Glomerular endothelial cell (primary cell): Measurements from ENCODE around the gene PILRA. TPM values are rescaled to one million over a fixed set of nuclear protein-coding genes. Genes with fewer than 3 reads are reported as not detected.
"Not testable (repeated sequence)": the region's sequence is repeated elsewhere in the genome, so short reads cannot be mapped to it uniquely, and the experiment has no call there.

Experiments
- DNase-seq: peaks from one replicate; pipeline ENCODE4 v3.0.0-alpha.2; 2011; ENCODE audit warnings: low read depth, low spot score; ENCODE audit errors: extremely low read depth
- total RNA-seq: library from RNA; depleted of rRNA; stranded (reverse); fragments of >200 nt; gene quantifications from 2 replicates; pipeline ENCODE4 v1.2.3, GENCODE V29; 2015

Gene PILRA
- total RNA-seq, 1 donor from 2014 or later: 2.5 TPM

- DNase-seq: no peak
Measured at GRCh38 chr7:100357131-100357561, 16.1 kb upstream of the PILRA start.

GRCh38 chr7:100358027-100358856 lies 15.0 kb upstream of the PILRA start, which contains the start of gene PILRB:
PILRB (plus strand) TSS chr7:100358117; CDS start chr7:100358303, 186 bp downstream.
- DNase-seq: no peak

GRCh38 chr7:100358857-100359212 lies 14.5 kb upstream of the PILRA start:
- no peak for DNase-seq

GRCh38 chr7:100360135-100360854 lies 13.0 kb upstream of the PILRA start:
- DNase-seq: no peak

- DNase-seq: no peak
Measured at GRCh38 chr7:100363098-100363497, 10.2 kb upstream of the PILRA start.

GRCh38 chr7:100363797-100364196 lies 9.5 kb upstream of the PILRA start:
- not testable (repeated sequence) for DNase-seq

GRCh38 chr7:100364480-100364879 lies 8.8 kb upstream of the PILRA start:
- no peak for DNase-seq

- DNase-seq: not testable (repeated sequence)
Measured at GRCh38 chr7:100365998-100366367, 7.3 kb upstream of the PILRA start.

GRCh38 chr7:100366411-100367250 lies 6.7 kb upstream of the PILRA start:
- DNase-seq: no peak

GRCh38 chr7:100367251-100367620 lies 6.1 kb upstream of the PILRA start:
- DNase-seq: no peak

GRCh38 chr7:100367676-100368613 lies 5.3 kb upstream of the PILRA start:
- no peak for DNase-seq

GRCh38 chr7:100369105-100369504 lies 4.2 kb upstream of the PILRA start:
- no peak for DNase-seq

- no peak for DNase-seq
Measured at GRCh38 chr7:100370303-100370702, 3.0 kb upstream of the PILRA start.

- DNase-seq: no peak
Measured at GRCh38 chr7:100370746-100371145, 2.5 kb upstream of the PILRA start.

GRCh38 chr7:100371561-100372171 lies 1.6 kb upstream of the PILRA start:
- no peak for DNase-seq

GRCh38 chr7:100372256-100372655 lies 1.0 kb upstream of the PILRA start:
- DNase-seq: no peak

GRCh38 chr7:100372694-100373093 lies 593 bp upstream of the PILRA start:
- no peak for DNase-seq

- not testable (repeated sequence) for DNase-seq
Measured at GRCh38 chr7:100373870-100374598, 747 bp downstream of the PILRA start.

- DNase-seq: no peak
Measured at GRCh38 chr7:100374601-100375000, 1.3 kb downstream of the PILRA start.
